Mononuclear cell (primary cell): Measurements from ENCODE around the gene HSF2. TPM values are rescaled to one million over a fixed set of nuclear protein-coding genes. Genes with fewer than 3 reads are reported as not detected.
A peak's percentile ranks its signal among the peaks of the same experiment; 100 is the strongest.
"Not testable (repeated sequence)": the region's sequence is repeated elsewhere in the genome, so short reads cannot be mapped to it uniquely, and the experiment has no call there.

Experiments used
- H3K27me3 ChIP-seq: 2 replicates; pipeline ENCODE4 v1.6.0; 2011; ENCODE audit warnings: low read length, control low read depth; ENCODE audit not compliant: insufficient read depth
- H3K4me1 ChIP-seq: 2 replicates; pipeline ENCODE4 v1.5.1; 2011; ENCODE audit warnings: mild to moderate bottlenecking, low read length, control low read depth; ENCODE audit not compliant: insufficient read depth
- H3K4me3 ChIP-seq: 2 replicates; pipeline ENCODE4 v1.5.1; 2011; ENCODE audit warnings: mild to moderate bottlenecking, low read length, moderate library complexity
- H3K9me3 ChIP-seq: 2 replicates; pipeline ENCODE4 v1.5.1; 2011; ENCODE audit warnings: low read depth, mild to moderate bottlenecking, control low read depth, low read length
- total RNA-seq: library from RNA; depleted of rRNA; stranded (reverse); fragments of >200 nt; gene quantifications from one replicate; pipeline ENCODE4 v1.2.3, GENCODE V29; 2012

The HSF2 gene
- total RNA-seq, 1 donor, result 52.9 TPM

DNA sequence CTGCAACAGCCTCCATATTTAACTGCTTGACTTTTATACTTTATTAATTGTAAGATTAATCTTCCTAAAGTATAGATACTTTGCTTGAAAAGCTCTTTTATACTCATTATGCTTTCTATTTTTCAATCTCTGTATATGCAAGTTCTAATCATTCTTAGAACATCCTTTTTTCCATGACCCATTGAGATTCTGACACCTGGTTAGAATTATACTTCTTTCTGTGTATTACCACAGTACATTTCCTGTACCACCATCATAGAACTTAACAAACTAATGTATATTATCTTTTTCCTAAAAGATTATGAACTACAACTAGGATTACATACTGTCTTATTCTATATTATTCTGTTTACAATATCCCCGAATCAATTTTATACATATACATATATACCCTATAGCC lies 58.6 kb downstream of the HSF2 start:
- Histone ChIP-seq H3K4me3 (no peak overlapping the region), H3K9me3 (no peaks in the 10 kb centered on the region), H3K27me3 (no peaks in the 10 kb centered on the region), H3K4me1 (peaks cover 22% of the 10 kb centered on the region)

GRCh38 chr6:122459240-122459639 lies 59.8 kb downstream of the HSF2 start:
- Histone ChIP-seq H3K9me3 (no peaks in the 10 kb centered on the region), H3K27me3 (no peaks in the 10 kb centered on the region), H3K4me1 (peaks cover 22% of the 10 kb centered on the region), H3K4me3 (no peak overlapping the region)

GRCh38 chr6:122459865-122460416 lies 60.5 kb downstream of the HSF2 start:
- not testable (repeated sequence) for H3K4me3 ChIP-seq, H3K27me3 ChIP-seq, H3K9me3 ChIP-seq
- peaks cover 22% of the 10 kb centered on the region for H3K4me1 ChIP-seq

GRCh38 chr6:122461885-122462284 lies 62.4 kb downstream of the HSF2 start:
- Histone ChIP-seq H3K4me3 (no peak overlapping the region), H3K9me3 (no peaks in the 10 kb centered on the region), H3K27me3 (no peaks in the 10 kb centered on the region), H3K4me1 (peaks cover 36% of the 10 kb centered on the region)

- Histone ChIP-seq H3K4me3 (peak within 1 kb of the TSS; percentile 99), H3K9me3 (no peaks in the 10 kb centered on the region), H3K4me1 (peaks cover 22% of the 10 kb centered on the region), H3K27me3 (no peaks in the 10 kb centered on the region)
These were observed 71.9 kb downstream of the HSF2 start, which contains the start of gene SERINC1 for GRCh38 chr6:122471107-122472021. Gene SERINC1, minus strand, starts transcription at chr6:122471807. Its CDS starts 70 bp downstream, at chr6:122471737.

GRCh38 chr6:122472022-122472340 lies 72.5 kb downstream of the HSF2 start:
- H3K9me3 ChIP-seq, result no peaks in the 10 kb centered on the region
- H3K27me3 ChIP-seq, result no peaks in the 10 kb centered on the region
- peaks cover 20% of the 10 kb centered on the region for H3K4me1 ChIP-seq
- H3K4me3 ChIP-seq, result peak overlapping the region; percentile 99

DNA sequence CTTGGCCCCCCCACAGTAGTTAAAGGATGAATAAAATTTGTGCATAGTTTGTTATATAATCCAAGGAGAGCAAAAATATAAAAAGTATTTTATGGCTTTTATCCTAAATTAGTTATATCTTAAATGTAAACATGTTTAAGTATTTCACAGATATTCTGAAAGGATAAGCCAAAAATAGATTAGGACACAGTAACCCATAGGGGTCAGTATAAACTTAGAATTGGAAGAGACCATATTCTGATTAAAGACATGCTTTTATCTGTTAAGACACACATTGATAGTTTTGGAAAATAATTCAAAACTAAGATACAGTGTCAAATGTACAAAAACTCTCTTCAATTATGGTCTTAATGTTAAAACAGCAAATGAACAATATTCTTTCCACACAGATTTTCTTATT lies 76.7 kb downstream of the HSF2 start:
- Histone ChIP-seq H3K4me3 (no peak overlapping the region), H3K9me3 (no peaks in the 10 kb centered on the region), H3K4me1 (peaks cover 5% of the 10 kb centered on the region), H3K27me3 (no peaks in the 10 kb centered on the region)

GRCh38 chr6:122482750-122483080 lies 83.3 kb downstream of the HSF2 start:
- Histone ChIP-seq H3K27me3 (no peaks in the 10 kb centered on the region), H3K4me3 (no peak overlapping the region), H3K4me1 (no peaks in the 10 kb centered on the region), H3K9me3 (no peaks in the 10 kb centered on the region)

Other genes starting within 250 kb of the HSF2 start
- 306 TPM for gene SERINC1, start 72.2 kb downstream of the HSF2 start, total RNA-seq
- gene PKIB, start 210.8 kb downstream of the HSF2 start, total RNA-seq, result 2.1 TPM